ENCODE measurements around the gene ADAMTS17. TPM values are rescaled to one million over a fixed set of nuclear protein-coding genes. Genes with fewer than 3 reads are reported as not detected.

The ADAMTS17 gene
- total RNA-seq, 8 experiments from 2014 or later = 0.33 to 2.1 (median 1.1) TPM

DNA sequence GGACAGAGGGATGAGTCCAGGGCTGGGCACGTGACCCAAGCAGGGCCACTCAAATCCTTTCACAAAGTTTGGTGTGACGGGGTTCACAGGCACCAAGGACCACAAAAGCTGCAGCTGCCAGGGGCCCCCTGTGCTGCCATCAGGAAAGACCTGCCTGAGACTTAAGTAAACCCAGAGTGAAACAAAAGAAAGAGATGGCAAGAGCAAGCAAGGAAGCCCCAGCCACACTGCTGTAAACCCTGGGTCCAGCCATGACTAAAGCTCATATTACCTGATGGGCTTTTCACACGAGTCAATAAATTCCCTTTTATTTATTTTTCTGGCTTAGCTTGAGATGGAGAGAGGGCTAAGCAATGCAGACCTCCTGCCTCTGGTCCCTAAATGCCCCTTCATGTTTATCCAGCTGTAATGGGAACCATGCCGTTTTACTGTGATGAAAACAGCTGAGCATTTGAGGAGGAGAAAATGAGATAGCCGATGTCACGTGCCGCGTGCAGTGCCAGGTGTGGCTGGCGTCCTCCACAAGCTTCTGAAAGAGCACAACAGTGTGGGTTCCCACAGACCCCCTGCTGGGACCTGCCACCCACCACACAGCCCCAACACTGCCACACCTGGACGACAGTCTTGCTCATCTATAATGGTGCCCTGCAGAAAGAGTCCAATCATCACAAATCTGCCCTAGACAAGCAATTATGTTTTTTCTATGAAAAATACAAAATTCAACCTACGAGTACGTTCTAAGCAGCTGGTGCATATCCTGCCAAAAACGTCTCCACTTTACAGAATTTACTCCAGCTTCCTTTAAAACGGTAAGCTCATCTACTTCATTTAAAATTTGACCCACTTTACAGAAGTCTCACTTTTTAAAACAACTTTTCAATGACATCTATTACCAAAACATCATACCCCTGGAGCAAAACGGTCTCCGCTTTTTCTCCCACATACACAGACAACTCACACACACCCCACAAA is 34.2 kb downstream of the ADAMTS17 start:
- in situ Hi-C loops (cut with MboI; ENCODE audit: low pct_unique_long_range_greater_than_20kb in 2 of 9, low sequenced_read_pairs in 9 of 9, unreplicated experiment in 9 of 9) = no loop called here
- ATAC-seq (replicated peaks in 6 of 8) = no peak
- Histone ChIP-seq H3K27ac (no peak overlapping the region), H3K4me3 (no peak overlapping the region), H3K4me1 (replicated peaks in 1 of 2) (peaks cover 9 to 14% of the 10 kb centered on the region in 2 donors)
- WGBS, 10 experiments = 0 to 85% (median 58%) methylated on average over 1 to 13 of the region's 16 CpGs

DNA sequence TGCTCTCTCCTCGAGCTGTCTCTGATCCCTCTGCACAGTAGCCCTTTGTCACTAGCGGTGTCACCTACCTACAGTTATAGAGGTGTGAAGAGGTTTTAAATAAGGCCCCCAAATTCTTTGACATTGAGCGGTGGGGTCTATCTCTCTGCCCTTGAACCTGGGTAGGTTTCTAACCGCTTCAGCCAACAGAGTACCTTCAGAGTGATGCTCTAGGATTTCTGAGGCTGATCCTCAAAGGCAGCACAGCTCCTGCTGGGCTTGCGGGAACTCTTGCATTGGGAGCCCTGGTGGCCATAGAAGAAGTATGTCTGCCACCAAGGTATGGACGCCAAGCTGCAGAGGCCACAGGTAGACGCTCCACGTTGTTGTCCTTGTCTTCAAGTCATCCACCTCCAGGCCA is 35.7 kb downstream of the ADAMTS17 start:
- Histone ChIP-seq H3K4me3 (no peak overlapping the region), H3K4me1 (replicated peaks in 1 of 2) (peaks cover 9 to 14% of the 10 kb centered on the region in 2 donors), H3K27ac (no peak overlapping the region)
- 45 to 100% (median 64%) methylated on average over 1 to 6 of the region's 8 CpGs; no CpG with 5 or more reads in 4 of the 10 experiments for WGBS, 10 experiments
- no peak for ATAC-seq (replicated peaks in 6 of 8)
- in situ Hi-C loops (cut with MboI; ENCODE audit: low pct_unique_long_range_greater_than_20kb in 2 of 9, low sequenced_read_pairs in 9 of 9, unreplicated experiment in 9 of 9) = no loop called here

DNA sequence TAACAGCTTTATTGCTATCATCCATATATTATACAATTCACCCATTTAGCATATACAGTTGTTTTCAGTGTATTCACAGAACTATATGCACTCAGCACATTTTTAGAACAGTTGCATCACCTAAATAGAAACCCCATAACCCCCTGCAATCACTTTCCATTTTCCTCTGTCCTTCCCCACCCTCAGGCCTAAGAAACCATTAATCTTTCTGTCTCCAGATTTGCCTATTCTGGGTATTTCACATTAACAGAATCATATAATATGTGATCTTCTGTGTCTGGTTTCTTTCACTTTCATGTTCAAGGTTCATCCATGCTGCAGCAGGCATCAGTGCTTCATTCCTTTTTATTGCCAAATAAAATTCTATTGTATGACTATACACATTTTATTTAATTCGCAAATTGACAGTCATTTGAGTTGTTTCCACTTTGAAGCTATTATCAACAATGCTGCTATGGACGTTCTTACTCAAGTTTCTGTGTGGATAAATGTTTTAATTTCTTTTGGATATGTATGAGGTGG is 39.8 kb downstream of the ADAMTS17 start:
- 17 to 100% (median 69%) methylated on average over 1 to 2 of the region's 2 CpGs; no CpG with 5 or more reads in 2 of the 10 experiments for WGBS, 10 experiments
- Histone ChIP-seq H3K4me3 (no peak overlapping the region), H3K27ac (no peak overlapping the region), H3K4me1 (replicated peaks in 1 of 2) (no peaks in the 10 kb centered on the region)
- ATAC-seq (replicated peaks in 6 of 8) = no peak
- in situ Hi-C loops (cut with MboI; ENCODE audit: low pct_unique_long_range_greater_than_20kb in 2 of 9, low sequenced_read_pairs in 9 of 9, unreplicated experiment in 9 of 9) = no loop called here

DNA sequence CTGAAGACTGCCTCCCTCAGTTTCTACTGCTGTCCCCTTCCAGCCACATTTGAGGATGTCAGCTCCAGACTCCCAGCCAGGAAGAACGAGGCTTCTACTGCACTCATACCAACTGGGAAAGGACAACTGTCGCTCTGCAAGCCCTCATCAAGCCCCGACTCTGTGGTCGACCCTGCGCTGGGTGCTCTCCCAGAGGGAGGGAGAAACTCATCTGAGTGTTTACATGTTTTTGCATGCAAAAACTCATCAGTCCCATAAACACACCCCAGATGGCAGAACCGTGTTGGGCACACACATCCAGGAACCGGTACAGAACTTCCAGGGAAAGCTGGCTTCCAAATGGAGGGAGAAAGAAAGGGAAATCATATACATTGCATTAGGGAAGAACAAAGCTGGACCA is 43.5 kb downstream of the ADAMTS17 start:
- 0 to 91% (median 45%) methylated on average over 1 to 5 of the region's 7 CpGs; no CpG with 5 or more reads in 2 of the 10 experiments for WGBS, 10 experiments
- H3K4me3 ChIP-seq = no peak overlapping the region
- no peak overlapping the region for H3K27ac ChIP-seq
- no peaks in the 10 kb centered on the region for H3K4me1 ChIP-seq (replicated peaks in 1 of 2)
- ATAC-seq (replicated peaks in 6 of 8) = no peak
- in situ Hi-C loops (cut with MboI; ENCODE audit: low pct_unique_long_range_greater_than_20kb in 2 of 9, low sequenced_read_pairs in 9 of 9, unreplicated experiment in 9 of 9) = no loop called here

DNA sequence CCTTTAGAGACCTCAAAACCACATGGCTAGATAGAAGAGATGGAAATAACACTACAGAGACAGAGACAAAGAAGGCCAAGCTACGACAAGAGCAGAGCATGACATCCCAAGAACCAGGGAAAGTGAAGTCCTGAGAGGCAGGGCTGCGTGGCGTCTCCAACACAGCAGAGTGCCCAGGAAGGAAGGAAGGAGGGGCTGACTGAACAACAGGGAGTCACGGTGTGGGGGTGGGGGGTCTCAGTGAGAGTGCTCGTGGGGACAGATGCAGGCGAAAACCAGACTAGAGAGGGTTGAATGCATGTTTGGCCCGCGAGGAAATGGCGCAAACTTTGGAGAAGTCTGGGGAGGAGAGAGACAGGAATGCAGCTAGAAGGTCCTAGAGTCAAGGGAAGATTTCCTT is 44.0 kb downstream of the ADAMTS17 start:
- in situ Hi-C loops (cut with MboI; ENCODE audit: low pct_unique_long_range_greater_than_20kb in 2 of 9, low sequenced_read_pairs in 9 of 9, unreplicated experiment in 9 of 9) = no loop called here
- ATAC-seq (replicated peaks in 6 of 8) = no peak

DNA sequence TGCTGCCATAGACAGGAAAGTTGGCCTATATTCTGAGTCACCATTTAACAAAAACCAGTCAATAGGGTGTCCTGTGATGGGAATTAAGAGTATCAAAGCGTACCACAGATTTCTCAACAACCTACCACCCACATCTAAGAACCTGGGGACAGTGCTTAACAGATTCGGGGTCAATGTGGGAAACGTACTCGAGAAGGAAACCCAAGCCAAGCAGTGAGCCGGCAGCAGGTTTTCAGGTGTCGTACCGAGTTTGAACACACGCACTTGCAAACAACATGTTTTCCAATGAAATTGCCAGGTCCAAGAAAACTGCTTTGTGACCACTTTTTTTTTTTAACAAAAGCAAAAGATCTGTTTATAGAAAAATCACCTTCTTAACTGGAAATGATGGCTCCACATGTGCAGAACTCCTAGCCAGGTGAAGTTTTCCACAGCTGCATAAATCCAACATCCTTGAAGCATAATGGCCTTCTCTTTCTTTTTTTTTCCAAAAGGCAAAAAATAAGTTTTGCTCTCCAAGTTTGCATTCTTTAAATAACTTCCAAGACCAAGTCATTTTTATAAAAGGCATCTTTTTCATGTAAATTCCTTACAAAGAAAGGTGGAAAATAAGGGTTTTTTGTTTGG is 45.7 kb downstream of the ADAMTS17 start:
- no peak overlapping the region for H3K27ac ChIP-seq
- no peak overlapping the region for H3K4me3 ChIP-seq
- in situ Hi-C loops (cut with MboI; ENCODE audit: low pct_unique_long_range_greater_than_20kb in 2 of 9, low sequenced_read_pairs in 9 of 9, unreplicated experiment in 9 of 9) = no loop called here
- WGBS, 10 experiments = 40 to 100% (median 90%) methylated on average over 1 to 6 of the region's 8 CpGs; no CpG with 5 or more reads in 1 of the 10 experiments
- no peak for ATAC-seq (replicated peaks in 6 of 8)
- H3K4me1 ChIP-seq (replicated peaks in 1 of 2) = no peaks in the 10 kb centered on the region

More for the DNA sequence above, 44.0 kb downstream of the ADAMTS17 start:
- Histone ChIP-seq H3K4me3 (no peak overlapping the region), H3K27ac (no peak overlapping the region), H3K4me1 (replicated peaks in 1 of 2) (no peaks in the 10 kb centered on the region)
- WGBS, 10 experiments = 13 to 79% (median 50%) methylated on average over 1 to 4 of the region's 9 CpGs; no CpG with 5 or more reads in 4 of the 10 experiments

DNA sequence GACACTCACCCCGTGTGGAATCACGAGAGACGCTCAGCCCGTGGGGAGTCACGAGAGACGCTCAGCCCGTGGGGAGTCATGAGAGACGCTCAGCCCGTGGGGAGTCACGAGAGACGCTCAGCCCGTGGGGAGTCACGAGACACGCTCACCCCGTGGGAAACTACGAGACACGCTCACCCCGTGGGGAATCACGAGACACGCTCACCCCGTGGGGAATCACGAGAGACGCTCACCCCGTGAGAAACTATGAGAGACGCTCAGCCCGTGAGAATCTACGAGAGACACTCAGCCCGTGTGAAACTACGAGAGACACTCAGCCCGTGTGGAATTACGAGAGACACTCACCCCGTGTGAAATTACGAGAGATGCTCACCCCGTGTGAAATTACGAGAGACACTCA is 49.8 kb downstream of the ADAMTS17 start:
- in situ Hi-C loops (cut with MboI; ENCODE audit: low pct_unique_long_range_greater_than_20kb in 2 of 9, low sequenced_read_pairs in 9 of 9, unreplicated experiment in 9 of 9) = no loop called here
- H3K27ac ChIP-seq = no peak overlapping the region
- ATAC-seq (replicated peaks in 6 of 8) = no peak
- no peak overlapping the region for H3K4me3 ChIP-seq
- no peaks in the 10 kb centered on the region for H3K4me1 ChIP-seq (replicated peaks in 1 of 2)
- 80 to 96% (median 93%) methylated on average over 3 to 15 of the region's 35 CpGs; no CpG with 5 or more reads in 2 of the 10 experiments for WGBS, 10 experiments

DNA sequence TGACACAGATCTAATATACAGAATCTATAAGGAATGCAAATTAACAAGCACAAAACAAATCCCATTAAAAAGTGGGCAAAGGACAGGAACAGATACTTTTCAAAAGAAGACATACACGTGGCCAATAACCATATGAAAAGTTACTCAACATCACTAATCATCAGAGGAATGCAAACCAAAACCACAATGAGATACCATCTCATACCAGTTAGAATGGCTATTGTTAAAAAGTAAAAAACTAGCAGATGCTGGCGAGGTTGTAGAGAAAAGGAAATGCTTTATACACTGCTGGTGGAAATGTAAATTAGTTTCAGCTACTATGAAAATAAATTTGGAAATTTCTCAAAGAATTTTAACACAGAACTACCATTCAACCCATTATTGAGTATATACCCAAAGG is 50.7 kb downstream of the ADAMTS17 start:
- no peaks in the 10 kb centered on the region for H3K4me1 ChIP-seq (replicated peaks in 1 of 2)
- in situ Hi-C loops (cut with MboI; ENCODE audit: low pct_unique_long_range_greater_than_20kb in 2 of 9, low sequenced_read_pairs in 9 of 9, unreplicated experiment in 9 of 9) = no loop called here
- no peak for ATAC-seq (replicated peaks in 6 of 8)
- 0 to 67% (median 29%) methylated on average over 1 to 2 of the region's 2 CpGs for WGBS, 10 experiments
- no peak overlapping the region for H3K4me3 ChIP-seq
- no peak overlapping the region for H3K27ac ChIP-seq

DNA sequence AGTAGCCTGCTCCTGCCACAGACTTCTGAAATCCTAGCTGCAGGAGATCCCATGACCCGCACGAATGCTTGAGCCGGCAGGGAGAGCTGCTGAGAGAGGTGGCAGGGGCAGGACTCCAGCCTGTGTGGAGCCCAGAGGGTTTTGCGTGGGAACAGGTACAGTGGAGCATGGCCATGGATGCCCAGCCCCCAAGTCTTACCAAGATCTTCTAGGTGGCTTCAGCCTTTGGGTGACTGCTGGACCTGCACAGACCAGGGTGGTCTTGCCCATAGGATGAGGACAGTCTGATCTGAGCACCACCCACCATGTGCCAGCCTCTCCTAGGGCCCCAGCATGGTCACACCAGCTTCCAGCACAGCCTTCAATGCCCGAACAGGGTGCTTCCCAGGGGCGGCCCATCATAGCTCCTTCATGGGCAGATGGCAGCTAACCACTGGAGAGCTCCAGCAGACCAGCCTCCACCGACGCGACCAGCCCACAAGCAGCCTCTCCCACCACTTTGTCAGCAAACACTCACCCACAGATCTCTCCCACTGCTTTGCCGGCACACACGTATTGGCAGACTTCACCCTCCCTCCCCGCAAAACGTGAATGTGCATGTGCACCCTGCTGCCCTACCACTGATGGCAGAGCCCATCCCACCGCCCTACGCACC is 56.0 kb downstream of the ADAMTS17 start:
- no peak overlapping the region for H3K4me3 ChIP-seq
- ATAC-seq (replicated peaks in 6 of 8) = no peak
- 0 to 100% (median 83%) methylated on average over 1 to 8 of the region's 15 CpGs; no CpG with 5 or more reads in 1 of the 10 experiments for WGBS, 10 experiments
- no peak overlapping the region for H3K27ac ChIP-seq
- H3K4me1 ChIP-seq (replicated peaks in 1 of 2) = no peaks in the 10 kb centered on the region
- in situ Hi-C loops (cut with MboI; ENCODE audit: low pct_unique_long_range_greater_than_20kb in 2 of 9, low sequenced_read_pairs in 9 of 9, unreplicated experiment in 9 of 9) = no loop called here

DNA sequence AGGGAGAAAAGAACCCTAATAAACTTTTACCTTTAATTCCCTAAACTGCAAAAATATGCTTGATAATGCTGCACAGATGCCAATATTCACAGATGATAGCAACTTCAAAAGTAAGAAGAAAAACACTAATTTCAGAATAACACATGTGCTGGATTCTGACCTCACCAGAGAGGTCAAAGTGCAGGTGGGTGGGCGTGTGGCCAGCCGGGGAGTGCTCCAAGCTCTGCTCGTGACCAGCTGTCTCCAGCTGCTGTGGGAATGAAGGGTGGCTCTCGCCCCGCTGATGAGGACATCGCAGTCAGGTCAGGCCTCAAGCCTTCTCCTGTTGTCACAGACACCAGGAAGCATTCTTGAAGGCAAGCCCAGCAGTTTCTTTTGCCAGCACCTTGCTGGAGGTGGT is 57.1 kb downstream of the ADAMTS17 start:
- 56 to 90% (median 68%) methylated on average over 1 to 6 of the region's 6 CpGs; no CpG with 5 or more reads in 4 of the 10 experiments for WGBS, 10 experiments
- H3K4me3 ChIP-seq = no peak overlapping the region
- peak in 2 of 8 experiments; percentile 30 to 41 for ATAC-seq (replicated peaks in 6 of 8)
- in situ Hi-C loops (cut with MboI; ENCODE audit: low pct_unique_long_range_greater_than_20kb in 2 of 9, low sequenced_read_pairs in 9 of 9, unreplicated experiment in 9 of 9) = no loop called here
- H3K4me1 ChIP-seq (replicated peaks in 1 of 2) = no peaks in the 10 kb centered on the region
- no peak overlapping the region for H3K27ac ChIP-seq

DNA sequence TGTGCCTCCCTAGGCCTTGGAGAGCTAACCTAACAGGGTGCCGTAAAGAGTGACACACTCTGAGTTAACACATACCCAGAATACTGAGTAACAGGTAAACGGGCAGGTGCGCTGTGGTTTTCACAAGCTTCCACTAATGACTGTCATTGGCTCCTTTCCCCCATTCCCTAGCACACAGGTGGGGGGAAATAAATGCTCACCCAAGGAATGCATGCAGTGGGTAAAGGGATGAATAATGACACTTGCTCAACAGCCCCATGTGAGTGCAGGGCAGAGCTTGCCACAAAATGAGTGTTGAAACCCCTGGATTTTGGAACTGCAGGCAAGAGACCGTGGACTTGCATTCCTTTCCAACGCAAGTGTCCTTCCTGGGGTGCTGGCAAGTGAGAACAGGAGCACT is 57.6 kb downstream of the ADAMTS17 start:
- no peaks in the 10 kb centered on the region for H3K4me1 ChIP-seq (replicated peaks in 1 of 2)
- ATAC-seq (replicated peaks in 6 of 8) = no peak
- in situ Hi-C loops (cut with MboI; ENCODE audit: low pct_unique_long_range_greater_than_20kb in 2 of 9, low sequenced_read_pairs in 9 of 9, unreplicated experiment in 9 of 9) = no loop called here
- no peak overlapping the region for H3K27ac ChIP-seq
- no peak overlapping the region for H3K4me3 ChIP-seq
- 31 to 100% (median 80%) methylated on average over 1 to 5 of the region's 5 CpGs; no CpG with 5 or more reads in 3 of the 10 experiments for WGBS, 10 experiments

DNA sequence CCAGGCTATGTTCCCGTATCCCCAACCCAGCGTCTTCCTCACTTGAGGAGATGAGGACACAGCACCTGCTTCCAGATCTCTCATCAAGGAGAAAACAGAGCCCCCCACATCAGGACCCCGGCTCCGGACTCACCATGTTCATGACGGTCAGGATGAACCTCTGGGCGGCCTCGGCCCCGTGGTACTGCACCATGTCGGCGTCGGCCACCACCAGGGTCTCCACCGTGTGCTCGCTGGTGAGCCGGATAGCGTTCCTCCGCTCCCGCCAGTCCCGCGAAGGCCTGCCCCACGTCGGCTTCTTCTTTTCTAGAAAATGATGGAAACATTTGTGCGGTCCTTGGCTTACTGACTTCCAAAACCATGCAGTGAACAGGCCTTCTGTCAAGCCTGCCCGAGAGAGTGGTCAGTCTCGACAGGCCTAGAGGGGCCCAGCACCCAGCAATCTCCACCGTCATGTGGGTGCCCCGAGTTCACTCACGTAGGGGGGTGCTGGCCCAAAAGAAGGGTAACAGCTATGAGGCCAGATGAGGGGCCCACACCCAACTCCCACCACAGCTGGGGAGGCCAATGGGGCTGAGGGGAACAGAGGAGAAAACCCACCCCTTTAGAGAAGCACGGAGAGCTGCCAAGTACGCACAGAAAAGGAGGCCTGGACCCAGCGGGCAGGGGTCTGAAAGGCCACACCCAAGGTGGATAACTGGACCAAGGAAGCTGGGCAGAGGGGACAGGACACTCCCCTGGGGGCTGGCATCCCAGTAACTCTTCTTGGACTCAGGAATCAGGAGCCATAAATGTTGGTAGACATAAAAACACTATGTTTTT is 60.5 kb downstream of the ADAMTS17 start:
- Histone ChIP-seq H3K27ac (no peak overlapping the region), H3K4me3 (no peak overlapping the region), H3K4me1 (replicated peaks in 1 of 2) (no peaks in the 10 kb centered on the region)
- in situ Hi-C loops (cut with MboI; ENCODE audit: low pct_unique_long_range_greater_than_20kb in 2 of 9, low sequenced_read_pairs in 9 of 9, unreplicated experiment in 9 of 9) = no loop called here
- no peak for ATAC-seq (replicated peaks in 6 of 8)
- 37 to 100% (median 80%) methylated on average over 1 to 18 of the region's 30 CpGs; no CpG with 5 or more reads in 3 of the 10 experiments for WGBS, 10 experiments
